Astrocyte of the cerebellum (primary cell): ENCODE measurements around the gene ITGA3.
"Not testable (repeated sequence)": the region's sequence is repeated elsewhere in the genome, so short reads cannot be mapped to it uniquely, and the experiment has no call there.

ENCODE experiments used
- DNase-seq: peaks from one replicate; pipeline ENCODE4 v3.0.0-alpha.2; 2011; ENCODE audit warnings: low read depth
- H3K4me3 ChIP-seq: 2 replicates; pipeline ENCODE4 v1.5.1; 2011; ENCODE audit warnings: mild to moderate bottlenecking, low read depth, low read length, moderate library complexity
- CTCF ChIP-seq: IDR thresholded peaks from 2 replicates; pipeline ENCODE4 v1.5.1; 2012; ENCODE audit warnings: low read length, low read depth, moderate library complexity, mild to moderate bottlenecking; ENCODE audit errors: missing control alignments
- in situ Hi-C: cut with HindIII; loops from 2 replicates; pipeline ENCODE4 v1.10.0; 2017; ENCODE audit warnings: low sequenced_read_pairs

The ITGA3 gene

GRCh38 chr17:50034498-50035364 lies 21.2 kb upstream of the ITGA3 start:
- in situ Hi-C loops, result no loop called here
- no peak for DNase-seq
- no peak for TF ChIP-seq CTCF
- no peak overlapping the region for H3K4me3 ChIP-seq

- H3K4me3 ChIP-seq, result no peak overlapping the region
- in situ Hi-C loops, result no loop called here
- TF ChIP-seq CTCF, result no peak
- no peak for DNase-seq
Measured at GRCh38 chr17:50035421-50035879, 20.5 kb upstream of the ITGA3 start.

GRCh38 chr17:50035945-50036344 lies 20.0 kb upstream of the ITGA3 start:
- H3K4me3 ChIP-seq, result no peak overlapping the region
- DNase-seq, result no peak
- in situ Hi-C loops, result no loop called here
- no peak for TF ChIP-seq CTCF

GRCh38 chr17:50036455-50037261 lies 19.3 kb upstream of the ITGA3 start:
- TF ChIP-seq CTCF, result no peak
- no peak for DNase-seq
- H3K4me3 ChIP-seq, result no peak overlapping the region
- in situ Hi-C loops, result no loop called here

GRCh38 chr17:50037321-50038107 lies 18.4 kb upstream of the ITGA3 start:
- no peak for TF ChIP-seq CTCF
- no peak for DNase-seq
- H3K4me3 ChIP-seq, result no peak overlapping the region
- in situ Hi-C loops, result no loop called here

GRCh38 chr17:50039058-50039457 lies 16.9 kb upstream of the ITGA3 start:
- in situ Hi-C loops, result no loop called here
- no peak overlapping the region for H3K4me3 ChIP-seq
- no peak for DNase-seq
- TF ChIP-seq CTCF, result no peak

- in situ Hi-C loops, DNase-seq, H3K4me3 ChIP-seq: not testable (repeated sequence)
Measured at GRCh38 chr17:50040496-50040895, 15.4 kb upstream of the ITGA3 start.
